22Rv1 (cell line): ENCODE results near the gene COL6A2.

Experiments
- ZFX ChIP-seq: fragments of 450-650 bp; IDR thresholded peaks from 2 replicates; pipeline ENCODE4 v1.6.1; 2017; ENCODE audit warnings: antibody characterized with exemption, borderline replicate concordance
- TF ChIP-seq, protein P1 (sequence below): fragments of 450-650 bp; IDR thresholded peaks from 2 replicates; pipeline ENCODE4 v1.5.1; 2017; ENCODE audit warnings: mild to moderate bottlenecking

DNA sequence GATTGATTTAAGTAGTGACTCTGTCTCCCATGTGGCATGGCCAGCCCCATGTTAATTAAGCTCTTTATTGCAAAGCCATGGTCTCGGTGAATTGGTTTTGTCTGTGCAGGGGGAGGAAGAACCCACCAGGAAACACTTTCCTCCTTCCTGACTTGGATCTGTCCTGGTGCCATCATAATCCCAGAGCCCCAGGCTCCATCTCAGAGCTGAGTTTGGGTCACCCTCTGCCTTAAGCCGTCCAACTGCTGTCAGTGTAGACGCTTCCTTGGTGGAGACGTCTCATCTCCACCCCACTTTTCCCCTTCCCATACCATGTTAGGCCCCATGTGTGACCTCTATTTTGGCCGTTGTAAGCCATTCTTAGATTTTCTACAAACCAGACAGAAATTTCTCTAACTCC, 36.0 kb upstream of the COL6A2 start:
- TF ChIP-seq, protein P1, sequence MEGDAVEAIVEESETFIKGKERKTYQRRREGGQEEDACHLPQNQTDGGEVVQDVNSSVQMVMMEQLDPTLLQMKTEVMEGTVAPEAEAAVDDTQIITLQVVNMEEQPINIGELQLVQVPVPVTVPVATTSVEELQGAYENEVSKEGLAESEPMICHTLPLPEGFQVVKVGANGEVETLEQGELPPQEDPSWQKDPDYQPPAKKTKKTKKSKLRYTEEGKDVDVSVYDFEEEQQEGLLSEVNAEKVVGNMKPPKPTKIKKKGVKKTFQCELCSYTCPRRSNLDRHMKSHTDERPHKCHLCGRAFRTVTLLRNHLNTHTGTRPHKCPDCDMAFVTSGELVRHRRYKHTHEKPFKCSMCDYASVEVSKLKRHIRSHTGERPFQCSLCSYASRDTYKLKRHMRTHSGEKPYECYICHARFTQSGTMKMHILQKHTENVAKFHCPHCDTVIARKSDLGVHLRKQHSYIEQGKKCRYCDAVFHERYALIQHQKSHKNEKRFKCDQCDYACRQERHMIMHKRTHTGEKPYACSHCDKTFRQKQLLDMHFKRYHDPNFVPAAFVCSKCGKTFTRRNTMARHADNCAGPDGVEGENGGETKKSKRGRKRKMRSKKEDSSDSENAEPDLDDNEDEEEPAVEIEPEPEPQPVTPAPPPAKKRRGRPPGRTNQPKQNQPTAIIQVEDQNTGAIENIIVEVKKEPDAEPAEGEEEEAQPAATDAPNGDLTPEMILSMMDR = no peak
- TF ChIP-seq ZFX = no peak
